Cortex of kidney (tissue), 1 donor: ENCODE results near the gene SDC1.
"Not testable (repeated sequence)": the region's sequence is repeated elsewhere in the genome, so short reads cannot be mapped to it uniquely, and the experiment has no call there.

Experiments used
- DNase-seq: peaks from one replicate; lab custom pipeline; 2025; lab: John Stamatoyannopoulos, UW

SDC1 gene

GRCh38 chr2:20196657-20197161, 28.2 kb downstream of the SDC1 start:
- DNase-seq, result no peak

GRCh38 chr2:20196053-20196656, 28.8 kb downstream of the SDC1 start:
- DNase-seq, result no peak

GRCh38 chr2:20195431-20196033, 29.4 kb downstream of the SDC1 start:
- no peak for DNase-seq

GRCh38 chr2:20195016-20195411, 29.9 kb downstream of the SDC1 start:
- not testable (repeated sequence) for DNase-seq

DNA sequence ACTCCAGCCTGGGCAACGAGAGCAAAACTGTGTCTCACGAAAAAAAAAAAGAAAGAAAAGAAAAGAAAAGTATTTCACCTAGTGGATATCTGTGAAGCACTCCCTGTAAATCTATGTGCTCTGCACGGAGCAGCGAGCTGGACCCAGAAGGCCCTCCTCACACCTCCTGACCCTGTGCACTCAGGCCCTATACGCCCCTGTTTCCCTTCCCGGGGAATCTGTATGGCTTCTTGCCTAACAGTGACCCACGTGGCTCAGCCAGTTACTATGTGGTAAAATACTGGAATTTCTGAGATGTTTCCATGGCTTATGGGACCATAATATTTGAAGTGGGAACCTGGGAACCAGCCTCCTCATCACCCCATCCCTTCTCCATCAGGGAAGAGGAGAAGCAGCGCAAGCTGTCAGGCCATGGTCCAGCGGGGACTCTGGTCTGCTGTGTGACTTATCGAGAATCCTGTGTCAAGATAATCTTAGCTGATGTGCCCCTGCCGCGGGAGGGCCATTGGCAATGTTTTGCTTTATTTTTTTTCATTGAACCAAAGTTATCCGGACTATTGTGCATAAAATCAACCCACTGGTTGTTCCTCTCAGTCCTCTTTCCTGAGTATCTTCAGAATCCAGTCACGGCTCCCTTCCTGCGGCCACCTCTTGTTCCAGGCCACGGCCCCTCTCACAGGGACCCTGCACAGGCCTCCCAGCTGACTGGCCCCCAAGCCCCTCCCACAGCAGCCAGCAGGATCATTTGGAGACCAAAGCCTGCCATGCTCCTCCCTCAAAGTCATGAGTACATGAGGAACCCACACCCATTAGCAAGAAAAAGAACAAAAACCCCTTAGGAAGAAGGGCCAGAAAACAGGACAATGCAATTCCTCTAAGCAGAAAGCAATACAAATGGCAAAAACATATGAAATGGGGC, 30.6 kb downstream of the SDC1 start:
- DNase-seq, result no peak

- no peak for DNase-seq
Observed at GRCh38 chr2:20193185-20193584, 31.7 kb downstream of the SDC1 start.

DNA sequence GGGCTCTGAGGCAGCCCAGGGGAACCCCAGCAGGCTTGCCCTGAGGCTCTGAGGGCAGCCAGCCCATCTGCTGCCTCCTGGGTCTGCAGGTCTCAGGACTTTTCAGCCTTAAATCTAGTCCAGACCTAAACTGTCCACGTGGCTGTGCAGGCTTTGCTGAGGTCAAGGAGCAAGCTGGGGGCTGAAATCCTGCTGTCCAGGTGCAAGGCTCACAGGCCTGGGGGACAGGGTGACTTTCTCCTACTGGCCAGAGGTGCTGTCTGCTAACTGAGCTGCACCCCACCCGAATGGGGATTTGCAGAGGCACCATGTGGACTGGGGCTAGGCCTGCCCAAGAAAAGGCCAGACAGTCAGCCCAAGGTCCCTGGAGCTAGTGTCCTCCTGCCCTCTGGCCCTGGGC, 32.1 kb downstream of the SDC1 start:
- DNase-seq, result no peak

DNA sequence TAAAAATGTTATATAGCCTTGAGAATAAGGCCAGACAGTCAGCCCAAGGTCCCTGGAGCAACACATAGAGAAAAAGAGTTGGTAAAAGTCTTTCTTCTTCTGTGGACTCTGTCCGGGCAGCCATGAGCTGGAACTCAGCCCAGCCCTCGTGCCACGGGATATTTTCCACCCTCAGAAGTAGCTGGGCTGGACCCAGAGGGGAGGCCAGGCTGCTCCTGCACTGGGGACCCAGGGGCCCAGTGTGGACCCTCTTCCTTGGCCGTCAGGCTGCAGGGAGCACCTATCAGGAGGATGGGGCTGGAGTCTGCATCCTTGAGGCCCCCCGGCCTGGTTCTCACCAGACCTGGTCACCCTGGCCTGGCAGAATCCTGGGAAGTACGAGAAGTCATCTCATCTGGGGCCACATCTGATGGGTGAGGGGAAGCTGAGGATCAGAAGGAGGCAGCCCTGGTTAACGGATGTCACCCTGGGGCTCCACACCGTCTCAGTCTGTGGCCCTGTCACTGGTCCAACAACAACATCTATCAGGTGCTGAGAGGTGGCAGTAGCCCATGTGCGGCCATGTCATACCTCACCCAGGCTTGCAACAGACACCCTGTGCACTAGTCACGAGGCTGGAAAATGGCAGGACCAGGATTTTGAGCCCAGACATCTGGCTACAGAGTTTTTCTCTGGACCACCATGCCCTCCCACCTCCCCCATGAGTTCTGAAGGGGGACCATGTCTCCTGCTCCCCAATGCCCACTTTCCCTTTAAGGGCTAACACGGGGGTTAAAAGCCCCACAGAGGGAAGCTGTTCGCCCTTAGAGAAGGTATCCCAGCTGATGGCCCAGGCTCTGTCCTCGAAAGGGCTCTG, 33.0 kb downstream of the SDC1 start:
- no peak for DNase-seq

- DNase-seq, result no peak
Observed at GRCh38 chr2:20190876-20191713, 33.8 kb downstream of the SDC1 start.

- DNase-seq, result no peak
Observed at GRCh38 chr2:20190170-20190569, 34.8 kb downstream of the SDC1 start.

- DNase-seq, result no peak
Observed at GRCh38 chr2:20189299-20189931, 35.5 kb downstream of the SDC1 start.

DNA sequence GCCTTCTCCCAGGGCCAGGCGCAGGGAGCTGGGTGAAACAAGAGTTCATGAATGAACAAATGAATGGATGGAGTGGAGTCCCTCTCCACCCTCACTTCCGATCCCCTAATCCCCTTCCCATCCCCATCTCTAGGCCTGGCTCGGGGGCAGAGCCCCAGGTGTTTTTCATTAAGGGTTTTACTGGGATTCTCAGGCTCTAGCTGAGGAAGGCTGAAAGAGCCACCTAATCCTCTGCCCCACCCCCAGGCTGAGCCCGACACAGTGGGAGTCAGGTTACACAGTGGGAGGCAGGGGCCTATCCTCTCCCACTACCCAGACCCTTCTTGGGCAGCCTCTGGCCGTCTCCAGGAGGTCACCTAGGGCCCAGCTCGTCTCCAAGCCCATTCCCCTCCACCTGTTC, 36.1 kb downstream of the SDC1 start:
- no peak for DNase-seq

- no peak for DNase-seq
Observed at GRCh38 chr2:20188201-20188600, 36.7 kb downstream of the SDC1 start.

GRCh38 chr2:20187331-20187730, 37.6 kb downstream of the SDC1 start:
- no peak for DNase-seq

DNA sequence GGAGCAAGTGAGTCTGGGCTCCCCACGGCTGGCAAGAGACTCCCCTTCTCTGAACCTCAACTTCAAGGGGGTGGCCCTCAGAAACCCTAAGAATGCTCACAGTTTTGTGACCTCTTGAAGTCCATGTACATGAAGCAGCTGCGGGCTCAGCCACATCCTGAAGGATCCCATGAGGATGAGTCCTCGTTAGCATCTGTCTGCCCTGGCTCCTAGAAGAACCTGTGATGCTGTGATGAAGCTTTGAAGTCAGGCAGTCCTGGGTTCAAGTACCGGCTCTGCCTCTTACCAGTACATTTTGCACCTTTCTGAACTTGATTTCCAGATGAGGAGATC, 38.1 kb downstream of the SDC1 start:
- DNase-seq, result no peak

GRCh38 chr2:20186078-20186854, 38.7 kb downstream of the SDC1 start:
- no peak for DNase-seq

DNA sequence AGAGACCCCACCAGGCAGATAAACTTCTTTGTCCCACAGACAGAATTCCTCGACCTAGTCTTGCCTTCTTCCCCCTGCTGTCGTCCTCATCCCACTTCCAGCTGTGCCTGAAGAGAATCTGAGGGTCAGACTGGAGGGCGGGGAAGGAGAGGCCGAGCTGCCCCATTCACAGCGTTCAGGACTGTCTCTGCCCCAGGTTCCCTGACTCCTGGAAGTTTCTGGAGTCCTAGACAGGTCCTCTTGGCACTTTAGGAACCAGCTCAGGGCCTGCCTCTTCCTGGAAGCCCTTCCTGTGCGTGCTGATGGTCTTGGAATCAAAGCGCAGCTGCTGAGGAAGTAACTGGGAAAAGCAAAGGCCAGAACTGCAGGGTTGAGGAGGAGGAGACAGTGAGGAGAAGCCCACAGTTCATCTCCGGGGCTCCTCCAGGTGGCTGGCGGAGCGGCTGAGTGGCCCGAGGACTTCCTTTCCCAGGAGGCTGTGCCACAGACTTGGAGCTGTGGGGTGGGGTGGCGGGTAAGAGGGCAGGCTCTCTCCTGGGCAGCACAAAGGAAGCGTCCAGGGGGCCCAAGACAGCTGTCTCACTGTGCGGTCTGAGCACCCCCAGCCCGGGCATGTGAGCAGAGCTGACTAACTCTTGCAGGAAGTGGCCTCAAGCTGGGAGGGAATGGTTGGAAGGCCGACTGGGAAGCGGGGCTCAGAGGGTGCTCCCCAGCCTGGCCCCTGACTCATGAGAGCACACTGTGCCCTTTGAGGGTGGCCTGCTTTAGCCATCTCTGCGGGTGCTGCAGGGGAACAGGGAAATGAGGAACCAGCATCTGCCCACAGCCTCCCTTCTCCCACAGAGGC, 39.5 kb downstream of the SDC1 start:
- DNase-seq, result no peak

DNA sequence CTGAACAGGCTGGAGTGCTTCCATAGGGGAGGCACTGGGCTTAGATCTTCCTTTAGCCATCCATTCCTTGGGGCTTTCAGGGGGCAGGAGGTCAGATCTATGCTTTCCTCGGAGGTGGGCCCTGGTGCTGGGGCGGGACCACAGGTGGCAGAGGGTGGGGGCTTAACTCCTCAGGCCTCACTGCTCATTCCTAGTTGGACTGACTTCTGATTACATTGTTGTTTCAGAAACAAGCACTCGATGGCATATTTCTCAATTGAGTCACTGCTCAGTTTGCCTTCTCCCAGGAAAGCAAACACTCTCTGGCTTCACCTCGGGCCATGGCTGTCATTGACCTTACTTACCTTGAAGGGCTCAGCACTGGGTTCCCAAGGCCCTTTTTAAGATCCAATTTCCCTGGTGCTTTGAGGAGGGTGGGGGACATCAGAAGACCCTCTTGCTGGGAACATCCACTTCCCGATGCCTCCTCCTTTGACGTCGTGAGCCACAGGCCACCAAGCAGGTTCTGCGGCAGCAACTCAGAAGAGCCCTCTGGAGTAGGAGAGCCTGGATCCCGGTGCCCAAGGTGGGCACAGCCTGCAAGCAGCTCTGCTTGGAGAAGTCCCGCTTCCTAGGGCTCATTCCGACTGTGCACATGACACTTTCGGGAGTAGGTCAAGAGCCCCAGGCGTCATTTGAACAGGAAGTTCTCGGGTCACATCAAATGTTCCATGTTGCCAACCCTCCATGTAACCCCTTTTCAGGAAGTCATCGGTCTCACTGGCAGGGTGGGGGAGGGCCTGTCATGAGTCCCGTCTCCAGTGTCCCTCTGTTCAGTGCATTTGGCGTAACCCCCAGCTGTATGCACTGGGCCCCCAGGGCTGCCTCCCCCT, 40.6 kb downstream of the SDC1 start:
- no peak for DNase-seq
